Activated gamma-delta T cell (primary cell): ENCODE data around the gene CDA.

Source experiments
- DNase-seq: peaks from one replicate; lab custom pipeline; 2025; lab: John Stamatoyannopoulos, UW
- total RNA-seq, 2 donors: gene quantifications; one replicate each; lab custom pipeline; 2026; lab: John Stamatoyannopoulos, UW

The CDA gene
- total RNA-seq = 0 to 0.04 reads per million in 2 donors

DNA sequence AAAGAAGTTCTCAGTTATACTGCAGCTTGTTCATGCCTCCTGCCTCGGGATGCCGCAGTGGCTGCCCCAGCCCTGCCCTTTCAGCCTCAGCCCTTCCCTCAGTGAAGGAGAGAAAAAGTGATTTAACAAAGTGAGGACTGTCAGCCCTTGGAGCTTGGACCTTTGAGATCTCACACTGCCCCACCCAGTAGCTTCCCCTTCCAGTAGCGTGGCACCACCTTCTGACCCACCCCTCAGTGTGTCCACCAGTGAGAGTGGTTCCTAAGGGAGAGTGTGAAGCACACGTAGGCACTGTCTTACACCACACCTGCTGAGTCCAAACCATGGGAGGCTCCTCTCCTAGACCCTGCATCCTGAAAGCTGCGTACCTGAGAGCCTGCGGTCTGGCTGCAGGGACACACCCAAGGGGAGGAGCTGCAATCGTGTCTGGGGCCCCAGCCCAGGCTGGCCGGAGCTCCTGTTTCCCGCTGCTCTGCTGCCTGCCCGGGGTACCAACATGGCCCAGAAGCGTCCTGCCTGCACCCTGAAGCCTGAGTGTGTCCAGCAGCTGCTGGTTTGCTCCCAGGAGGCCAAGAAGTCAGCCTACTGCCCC lies at the start of gene CDA:
Gene CDA (plus strand): TSS at position 464 of the 592 bp plus-strand sequence. CDS start 33 bp downstream, at position 497.
- no peak for DNase-seq

DNA sequence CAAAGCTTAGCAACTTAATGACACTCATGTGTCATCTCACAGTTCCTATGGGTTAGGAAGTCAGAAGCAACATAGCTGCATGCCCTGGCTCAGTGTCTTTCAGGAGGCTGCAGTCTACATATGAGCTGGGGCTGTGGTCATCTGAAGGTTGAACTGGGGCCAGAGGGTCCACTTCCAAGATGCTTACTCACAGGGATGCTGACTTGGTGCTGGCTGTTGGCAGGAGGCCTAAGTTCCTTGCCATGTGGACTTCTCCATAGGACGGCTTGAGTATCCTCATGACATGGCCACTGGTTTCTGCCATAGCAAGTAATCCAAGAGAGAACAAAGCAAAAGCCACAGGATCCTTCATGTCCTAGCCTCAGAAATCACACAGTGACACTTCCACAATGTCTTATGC lies 48.6 kb upstream of the CDA start:
- DNase-seq = no peak

DNA sequence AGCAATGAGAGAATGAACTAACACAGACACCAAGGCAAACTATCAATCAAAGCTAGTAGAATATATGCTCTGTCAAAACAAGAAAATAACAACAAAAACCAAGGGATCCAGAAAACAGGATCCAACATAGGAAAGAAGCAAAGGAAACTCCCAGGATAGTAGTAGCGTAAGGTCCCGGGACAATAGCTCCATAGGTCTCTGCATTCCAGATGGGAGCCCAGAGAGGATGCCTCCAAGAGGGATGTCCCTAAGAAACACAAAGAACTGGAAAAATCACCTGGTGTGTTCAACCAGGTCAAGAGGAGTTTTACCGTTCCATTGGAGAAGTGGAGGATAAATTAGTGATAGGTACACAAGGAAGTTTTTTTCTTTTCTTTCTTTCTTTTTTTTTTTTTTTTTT lies 42.3 kb upstream of the CDA start:
- DNase-seq = no peak

DNA sequence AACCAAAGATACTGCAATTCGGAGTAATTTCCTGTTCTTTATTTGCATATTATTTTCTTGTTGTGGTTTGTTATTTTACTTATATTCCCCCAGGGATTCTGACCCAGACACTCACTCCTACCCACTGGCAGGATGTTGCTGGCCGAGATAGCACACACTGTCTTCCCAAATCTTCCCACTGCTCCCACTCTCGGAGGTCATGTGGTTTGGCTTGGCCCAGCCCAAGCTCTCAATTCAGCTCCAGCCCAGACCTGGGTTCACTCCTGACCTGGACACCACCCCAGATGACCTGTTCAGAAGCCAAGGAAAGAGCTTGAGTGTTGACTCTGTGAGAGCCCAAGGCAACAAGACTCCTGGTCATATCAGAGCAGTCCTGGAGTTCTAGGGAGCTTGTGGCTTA lies 37.7 kb upstream of the CDA start:
- DNase-seq = no peak

DNA sequence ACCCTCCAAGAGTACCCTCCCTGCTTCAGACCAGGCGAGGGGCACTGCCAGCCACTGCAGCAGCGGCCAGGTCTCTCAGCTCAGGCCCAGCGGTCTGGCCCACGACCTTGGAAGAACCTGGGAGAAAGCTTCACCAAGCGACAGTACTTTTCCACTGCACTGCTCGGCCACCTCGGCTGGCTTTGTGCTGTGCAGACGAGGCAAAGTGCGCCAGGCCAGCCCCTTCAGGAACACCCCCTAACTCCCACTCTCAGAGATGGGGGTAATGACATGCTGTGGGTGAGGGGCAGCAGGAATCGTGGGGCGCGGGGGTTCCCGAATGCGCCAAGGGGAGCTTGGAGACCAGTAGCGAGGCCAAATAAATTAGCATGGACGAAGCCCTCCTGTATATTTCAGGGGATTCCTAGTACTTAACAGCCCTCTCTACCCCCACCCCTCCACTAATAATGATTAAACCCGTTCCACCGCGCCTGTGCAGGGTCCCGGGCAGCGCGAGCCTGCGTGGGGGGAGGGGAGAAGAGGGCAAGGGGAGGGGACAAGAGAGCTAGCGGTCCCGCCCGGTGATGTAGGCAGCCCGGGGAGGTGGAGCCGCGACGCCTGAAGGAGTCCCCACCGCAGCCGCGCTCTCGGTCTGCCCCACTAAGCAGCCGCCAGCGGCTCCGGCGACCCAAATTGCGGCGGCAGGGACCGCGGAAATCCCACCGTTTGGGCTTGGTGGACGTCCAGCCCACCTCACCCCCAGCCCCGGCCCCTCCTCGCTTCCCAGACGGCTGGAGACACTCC lies 36.8 kb upstream of the CDA start, which contains the start of gene FAM43B:
Gene FAM43B (plus strand): TSS at position 629 of the 783 bp plus-strand sequence. CDS start 401 bp downstream, outside the sequence.
- no peak for DNase-seq

DNA sequence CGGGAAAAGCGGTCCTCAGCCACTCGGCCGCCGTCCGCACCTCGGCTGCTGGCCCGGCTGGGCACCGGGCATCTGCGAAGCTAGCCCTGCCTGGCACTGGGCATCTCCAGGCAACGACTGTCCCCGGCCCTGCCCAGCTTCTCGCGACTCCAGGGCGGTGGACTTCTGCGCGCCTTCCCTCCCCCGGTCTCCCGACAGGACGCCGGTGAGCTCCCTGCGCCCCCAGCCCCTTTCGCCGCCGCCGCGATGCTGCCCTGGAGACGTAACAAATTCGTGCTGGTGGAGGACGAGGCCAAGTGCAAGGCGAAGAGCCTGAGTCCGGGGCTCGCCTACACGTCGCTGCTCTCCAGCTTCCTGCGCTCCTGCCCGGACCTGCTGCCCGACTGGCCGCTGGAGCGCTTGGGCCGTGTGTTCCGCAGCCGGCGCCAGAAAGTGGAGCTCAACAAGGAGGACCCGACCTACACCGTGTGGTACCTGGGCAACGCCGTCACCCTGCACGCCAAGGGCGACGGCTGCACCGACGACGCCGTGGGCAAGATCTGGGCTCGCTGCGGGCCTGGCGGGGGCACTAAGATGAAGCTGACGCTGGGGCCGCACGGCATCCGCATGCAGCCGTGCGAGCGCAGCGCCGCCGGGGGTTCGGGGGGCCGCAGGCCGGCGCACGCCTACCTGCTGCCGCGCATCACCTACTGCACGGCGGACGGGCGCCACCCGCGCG lies 36.0 kb upstream of the CDA start:
- no peak for DNase-seq

DNA sequence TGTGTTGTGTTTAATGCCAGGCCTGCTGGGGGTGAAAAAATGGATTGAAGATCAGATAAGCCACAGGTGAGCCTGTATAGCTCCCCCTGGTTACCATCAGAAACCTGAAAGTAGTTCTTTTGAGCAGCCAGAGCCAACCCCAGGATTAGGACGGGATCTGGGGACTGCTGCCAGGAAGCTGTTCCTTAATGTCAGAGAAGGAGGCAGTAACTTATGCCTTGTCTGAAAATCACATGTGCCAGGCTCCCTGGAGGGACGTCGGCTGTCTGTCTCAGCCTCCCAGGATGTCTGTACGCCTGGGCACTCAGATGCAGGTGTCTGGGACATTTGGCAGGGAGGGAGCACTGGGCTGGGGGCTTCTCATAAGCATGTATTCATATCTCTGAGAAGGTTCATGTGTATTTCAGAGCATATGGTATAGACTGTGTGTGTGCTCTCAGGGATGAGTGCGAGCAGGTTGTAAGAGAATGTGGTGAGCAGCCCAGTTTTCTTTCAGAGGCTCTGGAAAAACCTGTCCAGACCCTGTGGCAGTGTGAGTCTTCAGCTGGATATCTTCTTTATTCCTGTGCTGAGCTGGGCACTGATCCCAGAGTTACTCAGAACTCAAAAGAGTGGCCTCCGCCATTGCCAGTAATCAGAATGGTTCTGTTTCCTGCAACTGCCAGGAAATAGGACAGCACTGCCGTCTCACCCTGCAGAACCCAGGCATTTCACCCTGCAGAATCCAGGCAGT lies 33.7 kb upstream of the CDA start:
- DNase-seq = no peak

DNA sequence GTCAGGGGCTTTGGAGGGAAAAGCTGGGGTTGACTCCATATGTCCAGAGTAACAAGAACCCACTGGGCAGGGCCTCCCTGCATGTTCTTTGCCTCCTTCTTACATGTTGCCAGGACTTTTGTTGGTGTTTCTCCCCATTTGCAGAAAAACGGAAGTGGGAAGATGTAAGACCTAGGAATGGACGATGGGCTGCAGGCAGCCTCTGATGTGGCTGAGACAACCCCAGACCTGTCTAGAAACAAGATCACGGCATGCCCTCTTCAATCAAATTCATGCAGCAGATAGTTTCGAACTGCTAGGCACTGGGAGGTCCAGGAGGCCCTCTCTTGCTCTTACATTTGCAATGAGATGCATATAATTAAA lies 33.2 kb upstream of the CDA start:
- DNase-seq = no peak

DNA sequence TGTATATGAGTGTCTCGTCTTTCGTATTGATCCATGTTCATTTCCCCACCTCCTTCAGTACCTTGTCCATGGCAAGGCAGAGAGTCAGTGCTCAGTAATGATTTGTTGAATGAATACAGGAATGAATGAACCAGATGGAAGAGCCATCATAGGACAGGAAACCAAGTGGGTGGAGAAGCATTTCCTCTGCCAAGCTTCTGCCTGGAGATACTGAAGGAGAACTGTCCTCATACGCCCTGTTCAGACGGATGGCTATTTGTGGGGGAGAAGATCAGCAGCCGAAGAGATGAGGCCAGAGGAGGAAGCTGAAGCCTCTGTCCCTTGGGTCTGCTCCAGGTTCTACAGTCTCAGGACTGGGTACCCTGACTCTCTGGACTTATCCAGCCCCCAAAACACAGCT lies 30.7 kb upstream of the CDA start:
- DNase-seq = no peak

DNA sequence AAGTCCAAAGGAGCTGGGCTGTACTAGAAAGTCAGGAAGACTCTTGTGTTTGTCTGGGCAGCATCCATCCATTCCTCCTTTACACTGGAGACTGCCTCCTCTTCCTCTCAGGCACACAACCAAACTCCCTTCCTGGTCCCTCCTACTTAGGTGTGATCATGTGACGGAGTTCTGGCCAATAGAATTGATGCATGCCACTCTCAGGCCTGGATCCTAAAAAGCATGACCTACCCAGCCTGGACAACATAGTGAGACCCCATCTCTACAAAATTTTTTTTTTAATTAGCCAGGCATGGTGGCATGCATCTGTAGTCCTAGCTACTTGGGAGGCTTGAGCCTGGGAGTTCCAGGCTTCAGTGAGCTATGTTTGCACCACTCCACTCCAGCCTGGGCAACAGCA lies 27.9 kb upstream of the CDA start:
- no peak for DNase-seq

DNA sequence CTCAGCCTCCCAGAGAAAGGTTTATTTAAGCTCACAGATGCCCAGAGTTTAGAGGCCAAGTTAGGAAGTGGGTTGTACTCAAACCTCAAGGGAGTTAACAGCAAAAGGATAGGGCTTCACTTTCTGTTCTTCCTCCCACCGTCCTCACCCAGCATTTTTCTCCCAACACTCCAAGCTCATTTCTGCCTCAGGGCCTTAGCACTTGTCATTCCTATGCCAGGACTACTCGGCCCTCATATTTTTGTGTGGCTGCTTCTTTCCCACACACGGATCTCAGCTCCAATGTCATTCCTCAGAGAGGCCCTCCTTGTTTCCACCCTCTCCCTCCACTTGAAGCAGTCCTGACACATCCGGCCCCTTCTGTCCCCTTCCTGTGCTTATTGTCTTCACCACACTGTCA lies 23.7 kb upstream of the CDA start:
- DNase-seq = no peak

DNA sequence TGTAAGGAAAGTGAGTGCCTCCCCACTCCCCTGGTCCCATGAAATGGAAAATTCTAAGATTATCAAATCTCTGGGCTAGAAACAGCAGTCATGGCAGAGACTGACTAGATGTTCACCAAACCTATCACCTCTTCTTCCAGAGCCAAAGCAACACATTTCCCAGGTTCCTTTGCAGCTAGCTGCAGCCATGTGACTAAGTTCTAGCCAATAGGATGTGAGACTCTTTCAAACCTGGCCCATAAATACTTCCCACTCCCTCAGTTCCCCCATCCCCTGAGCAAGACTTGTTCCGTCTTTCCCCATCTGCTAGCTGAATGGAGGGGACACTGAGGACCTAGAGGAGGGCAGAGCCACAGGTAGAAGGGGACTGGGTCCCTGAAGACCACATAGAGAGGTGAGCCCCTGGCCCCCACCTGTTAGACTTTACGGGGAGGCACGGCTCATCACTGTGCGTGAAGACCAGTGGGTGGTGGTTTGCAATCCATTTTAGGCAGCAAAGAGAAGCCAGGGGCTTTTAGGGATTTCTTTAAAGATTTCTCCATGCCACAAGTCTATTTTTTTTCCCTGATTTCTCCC lies 19.3 kb upstream of the CDA start:
- DNase-seq = no peak

DNA sequence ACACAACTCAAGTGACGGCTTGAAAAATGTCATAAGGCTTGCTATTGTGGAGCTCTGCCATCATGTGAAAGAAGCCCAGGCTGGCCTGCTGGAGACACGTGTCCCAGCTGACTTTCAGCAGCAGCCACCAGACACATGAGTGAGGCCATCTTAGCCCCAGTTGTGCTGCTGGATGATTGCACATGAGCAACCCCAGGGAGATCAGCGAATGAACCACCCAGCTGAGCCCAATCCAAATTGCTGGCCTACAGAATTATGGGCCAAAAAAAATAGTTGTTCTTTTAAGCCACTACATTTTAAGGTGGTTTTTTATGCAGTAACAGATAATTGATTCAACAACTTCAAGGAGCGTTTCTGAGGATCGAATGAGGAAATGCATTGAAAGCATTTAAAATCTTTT lies 17.5 kb upstream of the CDA start:
- no peak for DNase-seq

DNA sequence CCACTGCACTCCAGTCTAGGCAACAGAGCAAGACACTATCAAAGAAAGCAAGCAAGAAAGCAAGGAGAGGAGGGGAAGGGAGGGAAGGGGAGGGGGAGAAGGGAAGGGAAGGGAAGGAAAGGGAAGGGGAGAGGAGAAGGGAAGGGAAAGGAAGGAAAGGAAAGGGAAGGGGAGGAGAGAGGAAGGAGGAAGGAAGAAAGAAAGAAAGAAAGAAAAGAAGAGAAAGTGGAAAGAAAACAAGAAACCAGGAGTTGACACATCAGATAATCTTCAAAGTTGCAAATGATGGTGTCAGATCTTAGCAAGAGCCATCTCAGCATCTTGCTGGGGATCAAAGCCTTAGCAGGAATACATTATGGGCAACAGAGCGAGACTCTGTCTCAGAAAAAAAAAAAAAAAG lies 14.9 kb upstream of the CDA start:
- no peak for DNase-seq

DNA sequence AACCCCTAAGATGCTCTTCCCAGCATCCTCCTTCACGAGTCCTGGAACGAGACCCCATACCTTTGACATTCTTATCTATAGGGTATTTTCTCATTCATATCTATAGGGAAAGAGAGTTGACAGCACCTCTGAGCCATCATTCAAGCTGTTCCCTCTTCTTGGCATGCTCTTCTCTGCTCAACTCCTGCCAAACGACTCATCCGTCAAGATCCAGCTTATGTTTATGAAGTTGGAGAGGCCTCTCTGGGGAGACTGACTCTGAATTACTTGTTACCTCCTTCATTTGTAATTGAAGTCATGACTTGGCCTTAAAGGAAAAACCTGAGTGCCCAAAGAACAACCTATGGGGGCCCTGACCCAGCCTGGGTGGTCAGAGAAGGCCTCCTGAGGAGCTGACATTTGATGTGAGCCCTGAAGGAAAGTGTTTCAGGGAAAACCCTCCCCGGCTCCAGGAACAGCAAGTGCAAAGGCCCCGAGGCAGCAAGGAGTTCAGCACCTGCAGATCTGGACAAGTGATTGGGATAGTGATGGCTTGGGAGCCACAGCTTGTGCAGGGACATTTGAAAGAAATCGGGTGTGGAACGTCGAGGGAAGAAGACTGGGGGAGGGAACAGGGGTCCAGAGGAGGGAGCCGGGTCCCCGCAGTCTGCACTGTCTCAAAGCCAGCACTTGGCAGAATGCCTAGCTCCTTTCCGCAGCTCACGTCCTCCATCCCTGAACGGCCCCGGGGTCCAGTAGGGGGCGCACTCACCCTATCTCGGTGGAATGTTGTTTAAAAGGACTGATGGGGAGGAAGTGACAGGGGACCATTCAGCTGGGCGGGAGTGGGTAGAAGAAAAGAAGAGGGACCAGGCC lies 14.0 kb upstream of the CDA start:
- DNase-seq = no peak

DNA sequence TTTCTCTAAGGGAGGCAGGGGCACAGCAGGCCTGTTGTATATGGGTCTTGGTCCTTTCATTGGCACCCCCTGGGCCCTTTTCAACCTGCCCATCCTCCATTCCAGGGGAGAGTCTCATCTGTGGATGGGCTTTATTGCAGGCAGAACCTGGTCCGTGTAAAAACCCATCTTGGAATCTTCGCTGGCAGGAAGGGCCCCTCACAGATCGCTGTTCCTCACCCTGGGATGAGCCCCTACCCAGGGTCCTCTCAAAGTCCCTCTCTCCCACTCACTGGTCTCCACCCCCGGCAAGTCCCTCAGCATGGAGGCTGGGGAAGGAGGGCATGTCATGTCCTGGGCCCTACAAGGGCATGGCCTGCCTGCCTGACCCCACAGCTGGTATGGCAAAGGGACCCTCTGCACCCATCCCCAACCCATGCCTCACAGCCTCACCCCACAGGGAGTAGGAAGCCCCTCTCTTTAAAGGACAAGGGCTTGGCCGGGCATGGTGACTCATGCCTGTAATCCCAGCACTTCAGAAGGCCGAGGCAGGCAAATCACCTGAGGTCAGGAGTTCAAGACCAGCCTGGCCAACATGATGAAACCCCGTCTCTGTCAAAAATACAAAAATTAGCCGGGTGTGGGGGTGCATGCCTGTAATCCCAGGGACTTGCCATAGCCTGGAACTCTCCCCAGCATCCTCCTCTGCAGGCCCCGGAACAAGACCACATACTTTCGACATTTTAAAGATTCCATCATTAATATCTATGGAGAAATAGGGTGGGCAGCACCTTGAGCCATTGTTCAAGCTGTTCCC lies 13.2 kb upstream of the CDA start:
- DNase-seq = no peak

DNA sequence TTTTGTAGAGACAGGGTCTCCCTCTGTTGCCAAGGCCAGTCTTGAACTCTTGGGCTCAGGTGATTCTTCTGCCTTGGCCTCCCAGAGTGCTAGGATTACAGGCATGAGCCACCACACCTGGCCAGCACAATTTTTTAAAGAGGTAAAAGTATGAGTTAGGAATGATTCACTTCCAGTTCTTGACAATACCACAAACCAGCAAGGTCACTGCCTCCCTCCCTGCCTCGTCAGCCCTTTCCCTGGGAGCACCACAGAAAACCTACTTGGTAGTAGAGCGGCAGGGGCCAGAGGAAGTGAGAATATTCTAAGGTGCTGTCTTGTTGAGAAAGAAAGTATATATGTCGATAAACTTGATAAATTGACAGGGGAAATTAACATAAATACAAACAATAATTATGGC lies 10.8 kb upstream of the CDA start:
- no peak for DNase-seq

DNA sequence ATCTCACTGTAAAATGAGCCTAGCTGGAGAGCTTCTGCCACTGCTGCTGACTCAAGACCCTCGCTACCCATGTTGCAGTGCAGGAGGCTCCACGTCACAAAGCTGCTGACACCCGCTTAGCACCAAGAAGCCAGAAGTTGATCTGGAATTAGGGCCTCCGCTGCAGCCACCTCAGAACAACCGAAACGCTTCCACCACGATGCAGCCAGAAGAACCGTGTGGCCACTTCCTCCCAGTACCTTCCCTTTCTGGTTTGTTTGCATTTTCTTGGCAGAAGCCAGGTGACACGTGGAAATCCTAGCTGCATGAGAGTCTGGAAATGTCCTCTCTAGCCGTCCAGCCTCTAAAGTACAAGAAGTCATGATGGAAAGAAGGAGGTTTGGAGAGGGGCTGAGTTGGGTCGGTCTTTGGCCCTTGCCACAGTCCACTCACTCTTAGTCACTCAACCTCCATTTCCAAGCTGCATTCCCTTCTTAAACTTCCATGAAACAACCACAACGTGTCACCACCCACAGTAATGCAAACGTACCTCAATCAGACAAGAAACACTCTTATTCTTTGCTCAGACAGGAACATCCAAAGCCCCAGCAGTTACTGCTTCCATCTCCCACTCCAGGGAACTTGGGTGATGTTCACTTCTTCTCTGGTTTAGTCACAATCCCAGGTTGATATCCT lies 10.0 kb upstream of the CDA start:
- DNase-seq = no peak

DNA sequence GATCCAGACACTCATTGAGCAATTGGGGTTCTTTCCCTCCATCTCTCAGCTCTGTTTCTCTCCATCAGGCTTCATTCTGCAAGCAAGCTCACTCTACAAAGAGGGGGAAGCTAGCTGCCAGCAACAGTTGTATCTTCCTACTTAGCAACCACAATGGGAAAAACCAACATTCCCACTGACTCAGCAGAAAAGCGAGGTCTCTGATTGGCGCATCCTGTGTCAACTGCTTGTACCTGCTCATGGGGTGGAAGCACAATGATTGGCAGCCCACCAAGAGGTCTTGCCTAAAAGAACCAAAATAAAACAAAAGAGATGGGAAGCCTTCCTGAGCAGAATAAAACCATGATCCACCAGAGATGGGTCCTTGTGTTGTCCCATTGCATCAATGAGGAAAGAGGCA lies 4.0 kb upstream of the CDA start:
- no peak for DNase-seq
